K562 (cell line): ENCODE measurements around the gene MARCHF3. TPM values are rescaled to one million over a fixed set of nuclear protein-coding genes. Genes with fewer than 3 reads are reported as not detected.

Experiments used
- ATAC-seq: fragments of 200-7000 bp; cut with Tn5 transposase; 3 replicates; pipeline ENCODE4 v1.9.1; 2020; ENCODE audit warnings: moderate library complexity
- BruUV-seq: library from RNA; stranded (reverse); fragments of 400-500 nt; replicated peaks from 2 replicates; lab custom pipeline; 2021; lab: Mats Ljungman, UMichigan
- CTCF ChIA-PET: fragments of 300-600 bp; formaldehyde crosslinking; extraction: SDS; loops from one replicate; lab custom pipeline; 2021; ENCODE audit warnings: low intra/inter-chr PET ratio; lab: Yijun Ruan, JAX
- POLR2A ChIA-PET: fragments of 300-600, 350-650 bp; sonication (Branson Sonifier 250); formaldehyde crosslinking; extraction: SDS; loops from one replicate; lab custom pipeline; 2021; ENCODE audit warnings: antibody characterized with exemption, inconsistent platforms; lab: Yijun Ruan, JAX
- DNase-seq, 4 experiments: peaks; one replicate each; pipeline versions ENCODE4 v3.0.0 to v3.0.0-alpha.2; 2011 to 2018; ENCODE audit warnings: low spot score in 3 of 4, mixed read lengths in 3 of 4; ENCODE audit errors: extremely low read depth in 1 of 4
- FAIRE-seq: peaks from 2 replicates; lab custom pipeline; 2011; peaks lifted over from hg19 to GRCh38; lab: Jason Lieb, UNC
- H2AFZ ChIP-seq: 2 replicates; pipeline ENCODE4 v1.6.0; 2011; ENCODE audit warnings: low read depth, low read length, control low read depth, inconsistent platforms
- H3K27ac ChIP-seq: fragments of 200-600 bp; 3 replicates; pipeline ENCODE4 v1.8.0; 2011; ENCODE audit warnings: low read depth, mild to moderate bottlenecking, control low read depth, inconsistent platforms, low read length, moderate library complexity, mixed read lengths; ENCODE audit errors: extremely low read depth
- H3K27me3 ChIP-seq, 2 experiments: fragments of 300-600 bp in 1 of 2; 2 replicates in 1 of 2; 3 replicates in 1 of 2; pipeline versions ENCODE4 v1.6.0 to v1.8.0; 2011; ENCODE audit warnings: inconsistent platforms in 2 of 2, low read length in 2 of 2, mild to moderate bottlenecking in 1 of 2, mixed read lengths in 1 of 2, moderate library complexity in 1 of 2; ENCODE audit not compliant: control insufficient read depth in 2 of 2, insufficient read depth in 2 of 2
- H3K36me3 ChIP-seq: fragments of 300-600 bp; 3 replicates; pipeline ENCODE4 v1.8.0; 2011; ENCODE audit warnings: mild to moderate bottlenecking, low read length, inconsistent platforms; ENCODE audit not compliant: control insufficient read depth, insufficient read depth
- H3K4me1 ChIP-seq, 2 experiments: fragments of 200-600 bp in 1 of 2; replicated peaks in 1 of 2; 2 replicates in 1 of 2; 3 replicates in 1 of 2; pipeline versions ENCODE4 v1.5.1 to v1.8.0; 2011; ENCODE audit warnings: inconsistent platforms in 2 of 2, low read length in 2 of 2, mild to moderate bottlenecking in 1 of 2, mixed read lengths in 1 of 2, moderate library complexity in 1 of 2; ENCODE audit not compliant: control insufficient read depth in 2 of 2, insufficient read depth in 2 of 2
- H3K4me2 ChIP-seq: 2 replicates; pipeline ENCODE4 v1.6.1; 2011; ENCODE audit warnings: low read length, control low read depth, inconsistent platforms, mixed read lengths; ENCODE audit not compliant: insufficient read depth
- H3K4me3 ChIP-seq: fragments of 200-600 bp; sonication (generic), shearing (Covaris generic); 2 replicates; pipeline ENCODE4 v1.5.1; 2016; ENCODE audit warnings: control low read depth, inconsistent platforms
- H3K79me2 ChIP-seq: fragments of 200-600 bp; 3 replicates; pipeline ENCODE4 v1.8.0; 2011; ENCODE audit warnings: low read length, inconsistent platforms; ENCODE audit not compliant: control insufficient read depth, insufficient read depth
- H3K9ac ChIP-seq, 2 experiments: 2 replicates each; pipeline versions ENCODE4 v1.6.0 to v1.6.1; 2011; ENCODE audit warnings: low read depth in 2 of 2, low read length in 2 of 2, control low read depth in 1 of 2, inconsistent platforms in 1 of 2, mild to moderate bottlenecking in 1 of 2, mixed read lengths in 1 of 2; ENCODE audit not compliant: insufficient read depth in 1 of 2
- H3K9me1 ChIP-seq: one replicate; pipeline ENCODE4 v1.6.0; 2011; ENCODE audit warnings: inconsistent platforms, mild to moderate bottlenecking, low read length, moderate library complexity; ENCODE audit not compliant: control insufficient read depth, insufficient read depth
- H3K9me3 ChIP-seq: replicated peaks from 2 replicates; pipeline ENCODE4 v1.5.1; 2011; ENCODE audit warnings: low read depth, low read length, inconsistent platforms; ENCODE audit not compliant: control insufficient read depth, insufficient read depth
- H4K20me1 ChIP-seq: replicated peaks from 2 replicates; pipeline ENCODE4 v1.6.1; 2011; ENCODE audit warnings: low read length, inconsistent platforms, mixed read lengths; ENCODE audit not compliant: control insufficient read depth, insufficient read depth
- CEBPB ChIP-seq: fragments of 450-650 bp; IDR thresholded peaks from 2 replicates; pipeline ENCODE4 v1.6.1; 2016; ENCODE audit warnings: missing genetic modification characterization, missing compliant biosample characterization
- MEIS2 ChIP-seq: fragments of 450-650 bp; IDR thresholded peaks from 2 replicates; pipeline ENCODE4 v1.6.1; 2014; ENCODE audit warnings: mild to moderate bottlenecking; ENCODE audit not compliant: partially characterized antibody
- PBX2 ChIP-seq, 2 experiments: IDR thresholded peaks in 1 of 2; conservative IDR thresholded peaks in 1 of 2; 2 replicates each; pipeline ENCODE4 v1.6.1; 2016; ENCODE audit warnings: low read depth in 2 of 2, mild to moderate bottlenecking in 1 of 2, missing compliant biosample characterization in 1 of 2, missing genetic modification characterization in 1 of 2, moderate library complexity in 1 of 2
- PKNOX1 ChIP-seq: fragments of 450-650 bp; IDR thresholded peaks from 2 replicates; pipeline ENCODE4 v1.6.1; 2016
- XRCC3 ChIP-seq: fragments of 450-650 bp; IDR thresholded peaks from 2 replicates; pipeline ENCODE4 v1.6.1; 2017; ENCODE audit warnings: mild to moderate bottlenecking, moderate library complexity
- WGBS: fragments of 100-300 bp; shearing (Covaris generic); methylation state at CpG from one replicate; pipeline ENCODE4 v1.1.6; 2016; ENCODE audit warnings: low coverage, mixed read lengths; ENCODE audit not compliant: insufficient coverage; ENCODE audit errors: missing lambda C conversion rate; 5-methylcytosine and 5-hydroxymethylcytosine counted together
- in situ Hi-C: fragments of 300-500 bp; cut with MboI; formaldehyde crosslinking; loops from 4 replicates; pipeline ENCODE4 v1.15.0; 2018; ENCODE audit warnings: inconsistent platforms, mixed read lengths
- intact Hi-C: fragments of 100-400 bp; cut with micrococcal nuclease; formaldehyde crosslinking; loops from 2 replicates; pipeline ENCODE4 v1.14.2; 2022
- polyA plus RNA-seq, 8 experiments: library from polyadenylated mRNA; depleted of rRNA in 4 of 8; stranded (reverse) in 5 of 8; unstranded in 3 of 8; fragments of >200 nt; fragmentation: Nextera tagmentation in 2 of 8; fragmentation: Illumina TruSeq in 1 of 8; extraction: Ambion mirVana in 2 of 8; extraction: Trizol in 1 of 8; gene quantifications; 2 replicates each; pipeline versions ENCODE4 v1.2.1 to v1.2.3, GENCODE V29; 2011 to 2014; ENCODE audit warnings: inconsistent platforms in 1 of 8, missing spikeins in 1 of 8
- total RNA-seq, 7 experiments: library from RNA; depleted of rRNA in 6 of 7; stranded (reverse); fragments of >200 nt in 6 of 7; fragmentation: Illumina TruSeq in 2 of 7; extraction: Trizol in 2 of 7; gene quantifications; 2 replicates each; pipeline versions ENCODE4 v1.2.1 to v1.2.3, GENCODE V29; 2011 to 2021; ENCODE audit warnings: low replicate concordance in 1 of 7
- TF ChIP-seq, protein P1 (sequence below), 2 experiments: fragments of 450-650 bp in 1 of 2; sonication (generic) in 1 of 2; formaldehyde crosslinking in 1 of 2; IDR thresholded peaks in 1 of 2; conservative IDR thresholded peaks in 1 of 2; 2 replicates each; pipeline versions ENCODE4 v1.6.1 to v1.8.1; 2016 to 2023; ENCODE audit warnings: mild to moderate bottlenecking in 2 of 2, moderate library complexity in 2 of 2, inconsistent platforms in 1 of 2, missing genetic modification reagents in 1 of 2

MARCHF3 gene
- total and polyA plus RNA-seq, 9 of the 15 experiments (the other 6 are each of a cell fraction or from before 2014, with no cell fraction given) = 5.6 to 37.4 (median 16.5) TPM

- Histone ChIP-seq H3K4me2 (no peak overlapping the region), H3K27me3 (no peaks in the 10 kb centered on the region), H3K9me3 (no peaks in the 10 kb centered on the region), H3K36me3 (no peaks in the 10 kb centered on the region; the same call in 2 of the 3 replicates), H3K4me3 (no peak overlapping the region), H3K9ac (no peak overlapping the region), H2AFZ (no peak overlapping the region), H3K27ac (no peak overlapping the region), H3K9me1 (no peaks in the 10 kb centered on the region), H4K20me1 (0 out of 2 replicates have a peak, but pooled peaks cover 4% of the 10 kb centered on the region), H3K79me2 (peaks cover 88% of the 10 kb centered on the region), H3K4me1 (peaks cover 0 to 19% of the 10 kb centered on the region in 2 experiments; a peak in 3 of 5 replicates)
- no peak for FAIRE-seq
- WGBS = 19% methylated on average over 4 of the region's 4 CpGs
- ChIA-PET CTCF (no interaction called here), POLR2A (interaction anchor here (0.6 to 1.3 kb wide), 3 partner anchors 15 to 167 kb away, joined by 3 read pairs; partner anchors contain the start of gene MARCHF3)
- DNase-seq = no peak
- peak; percentile 63 for ATAC-seq
- no TSS peak for BruUV-seq
- TF ChIP-seq, protein P1, sequence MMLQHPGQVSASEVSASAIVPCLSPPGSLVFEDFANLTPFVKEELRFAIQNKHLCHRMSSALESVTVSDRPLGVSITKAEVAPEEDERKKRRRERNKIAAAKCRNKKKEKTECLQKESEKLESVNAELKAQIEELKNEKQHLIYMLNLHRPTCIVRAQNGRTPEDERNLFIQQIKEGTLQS (IDR thresholded peaks at IDR 0.05) = peak; percentile 77
- TF ChIP-seq, protein P1 (CRISPR knock-in tag; conservative IDR thresholded peaks at IDR 0.05) = no peak
- TF ChIP-seq CEBPB (tag) (0 out of 2 replicates have a peak, but pooled peaks have one; percentile 17), PBX2 (CRISPR knock-in tag; IDR thresholded peaks at IDR 0.05; ENCODE audit: low read depth) (no peak), PBX2 (tag; conservative IDR thresholded peaks at IDR 0.05; ENCODE audit: low read depth) (peak; percentile 63), PKNOX1 (peak; percentile 95), XRCC3 (no peak), MEIS2 (peak; percentile 10)
- intact Hi-C loops = no loop called here
- in situ Hi-C loops = no loop called here
Observed at GRCh38 chr5:127015716-127016115, 14.6 kb downstream of the MARCHF3 start.
